Testis (tissue), 2 donors: Measurements from ENCODE around the gene MBNL2.

ENCODE experiments used
- CTCF ChIP-seq, 3 experiments: fragments of 450-650 bp in 2 of 3; fragments of 200-600 bp in 1 of 3; sonication (generic) in 1 of 3; IDR thresholded peaks; one replicate each; pipeline ENCODE4 v1.5.1; 2016 to 2019; ENCODE audit warnings: antibody characterized with exemption in 3 of 3, mild to moderate bottlenecking in 2 of 3, moderate library complexity in 1 of 3
- POLR2A ChIP-seq: fragments of 450-650 bp; IDR thresholded peaks from one replicate; pipeline ENCODE4 v1.6.1; 2017; ENCODE audit warnings: antibody characterized with exemption, mild to moderate bottlenecking, moderate library complexity

GRCh38 chr13:97298816-97299215, 76.7 kb downstream of the MBNL2 start:
- TF ChIP-seq CTCF (IDR thresholded peaks at IDR 0.05) (no peak), POLR2A (no peak)
